GM19240 (cell line): ENCODE results near the gene KCNJ10.
"Not testable (repeated sequence)": the region's sequence is repeated elsewhere in the genome, so short reads cannot be mapped to it uniquely, and the experiment has no call there.

Source experiments
- DNase-seq: peaks from one replicate; pipeline ENCODE4 v3.0.0; 2011; ENCODE audit warnings: low spot score; ENCODE audit not compliant: insufficient read length

KCNJ10 gene

DNA sequence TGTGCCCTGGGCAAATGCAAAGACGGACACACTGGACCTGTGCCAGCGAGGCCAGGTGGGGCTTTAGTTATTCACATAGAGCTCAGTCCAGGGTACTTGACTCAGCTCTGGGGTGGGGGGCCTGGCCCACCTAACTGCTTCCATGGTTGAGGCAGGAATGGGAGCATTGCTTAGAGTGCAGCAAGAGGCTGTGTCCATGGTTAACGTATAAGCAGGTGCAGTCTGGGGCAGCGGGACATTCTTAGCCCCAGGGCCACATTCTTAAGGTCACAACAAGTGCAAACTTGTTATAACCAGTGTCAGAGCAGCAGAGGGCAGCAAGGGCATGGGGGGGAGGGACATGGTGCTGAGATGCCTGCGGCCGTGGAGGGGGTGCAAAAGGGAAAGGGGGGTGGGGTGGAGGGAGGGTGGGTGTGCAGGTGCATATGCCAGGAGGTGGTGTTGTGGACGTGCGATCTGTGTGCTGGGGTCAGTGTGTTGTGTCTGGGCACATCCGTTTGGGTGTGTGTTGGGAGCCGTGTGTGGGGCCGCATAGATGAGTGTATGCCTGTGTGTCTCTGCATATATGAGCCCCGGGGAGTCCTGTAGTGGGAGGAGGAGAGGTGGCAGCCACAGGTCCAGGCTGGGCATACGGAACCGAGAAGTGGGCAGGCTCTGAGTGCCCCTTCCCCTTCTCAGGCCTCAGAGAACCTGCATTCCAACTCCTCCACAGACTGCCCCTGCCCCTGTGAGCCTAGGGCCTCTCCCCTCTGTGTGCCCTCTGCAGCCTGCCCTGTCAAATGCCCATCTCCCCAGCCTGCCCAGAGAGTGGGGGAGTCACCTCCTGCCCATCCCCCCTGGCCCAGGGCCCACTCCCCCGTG is 8.4 kb downstream of the KCNJ10 start:
- DNase-seq, result no peak

DNA sequence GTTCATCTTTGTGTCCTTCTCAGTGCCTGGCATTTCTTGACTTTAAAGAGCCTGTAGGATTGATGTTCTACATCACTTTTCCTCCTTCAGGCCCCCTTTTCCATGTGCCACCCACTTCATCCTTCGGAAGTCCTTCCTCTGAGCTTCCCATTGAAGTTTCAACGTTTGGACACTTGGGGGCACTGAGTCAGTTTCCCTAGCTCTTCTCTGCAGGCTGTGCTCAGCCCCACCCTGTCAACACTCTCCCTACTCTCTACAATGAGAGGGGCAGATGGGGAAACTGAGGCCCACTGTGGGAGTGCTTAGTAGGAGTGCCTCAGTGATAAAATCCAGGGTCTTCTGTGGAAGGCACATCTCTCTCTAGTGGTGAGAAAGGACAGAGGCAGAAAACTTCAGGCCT is 11.9 kb downstream of the KCNJ10 start:
- no peak for DNase-seq

DNA sequence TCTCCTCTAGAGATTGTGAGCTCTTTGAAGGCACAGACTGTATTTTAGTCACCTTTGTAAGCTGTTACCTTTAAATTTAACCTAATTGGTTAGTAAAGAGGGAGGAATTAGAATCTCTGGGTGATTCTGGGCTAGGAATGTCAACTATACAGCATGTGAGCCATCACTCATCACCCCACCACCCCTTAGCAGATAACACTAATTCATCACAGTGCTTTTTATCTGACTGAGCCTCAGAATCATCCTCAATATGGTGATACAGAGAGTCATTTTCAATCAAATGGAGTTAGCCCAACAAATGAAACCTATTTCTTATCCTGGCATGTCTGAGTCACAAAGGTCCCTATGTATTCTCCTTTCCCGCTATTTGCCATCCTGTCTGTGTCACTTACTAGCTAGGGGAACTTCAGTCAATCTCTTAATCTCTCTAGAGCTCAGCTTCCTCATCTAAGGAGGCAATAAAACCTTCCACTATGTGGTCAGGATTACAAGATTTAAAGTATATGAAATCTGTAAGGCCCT is 13.3 kb downstream of the KCNJ10 start:
- no peak for DNase-seq

DNA sequence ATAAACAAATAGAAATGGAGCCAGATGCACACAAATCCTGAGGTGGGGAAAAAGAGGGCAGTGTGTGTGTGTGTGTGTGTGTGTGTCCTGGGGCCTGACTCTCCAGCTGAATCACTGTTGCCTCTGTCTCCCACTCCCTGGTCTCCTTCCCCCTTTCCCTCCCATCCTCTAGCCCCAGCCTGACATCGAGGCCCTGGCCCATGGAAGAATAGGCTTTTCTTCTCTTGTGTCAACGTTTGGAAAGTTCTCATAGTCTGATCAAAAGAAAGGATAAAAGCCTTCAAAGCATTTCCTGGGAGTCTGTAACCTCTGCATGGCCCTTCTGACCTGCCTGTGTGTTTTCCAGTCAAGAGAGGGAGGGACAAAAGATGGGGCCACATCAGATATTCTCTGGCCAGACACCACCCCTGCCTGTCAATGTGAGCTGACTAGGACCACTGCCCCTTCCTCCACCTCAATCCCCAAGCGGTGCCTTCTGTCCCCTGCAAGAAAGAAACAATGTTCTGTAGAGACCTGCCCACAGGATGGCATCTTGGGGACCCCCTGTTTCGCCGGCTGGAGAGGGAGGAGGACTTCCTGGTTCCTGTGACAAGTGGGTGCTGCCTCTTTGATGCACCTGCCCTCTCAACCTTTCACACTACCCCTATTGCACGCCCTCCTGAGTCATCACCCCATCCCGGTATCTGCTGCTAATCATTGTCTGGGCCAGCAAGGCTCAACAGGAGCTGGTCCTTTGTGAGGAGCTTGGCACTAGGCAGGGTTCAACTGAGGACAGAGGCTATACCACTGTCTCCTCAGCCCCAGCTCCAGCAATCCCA is 16.2 kb downstream of the KCNJ10 start:
- no peak for DNase-seq

DNA sequence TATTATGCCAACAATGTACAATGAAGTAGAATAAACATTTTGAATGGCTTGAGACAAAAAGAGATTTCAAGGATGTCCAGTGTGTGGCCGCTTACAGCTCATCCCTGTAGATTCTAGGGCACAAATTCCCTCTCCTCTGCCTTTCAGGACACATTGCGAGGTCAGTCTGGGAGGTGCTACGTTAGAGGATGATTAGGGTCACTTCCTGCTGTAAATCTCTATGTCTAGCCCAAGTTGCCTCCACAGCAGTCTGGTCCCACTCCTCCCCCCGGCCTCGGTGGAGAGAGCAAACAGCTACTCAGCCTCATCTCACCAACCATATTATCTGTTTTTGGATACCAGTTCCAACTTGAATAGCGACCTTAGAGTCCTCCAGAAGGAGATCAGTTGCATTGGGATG is 17.0 kb downstream of the KCNJ10 start:
- DNase-seq, result no peak

DNA sequence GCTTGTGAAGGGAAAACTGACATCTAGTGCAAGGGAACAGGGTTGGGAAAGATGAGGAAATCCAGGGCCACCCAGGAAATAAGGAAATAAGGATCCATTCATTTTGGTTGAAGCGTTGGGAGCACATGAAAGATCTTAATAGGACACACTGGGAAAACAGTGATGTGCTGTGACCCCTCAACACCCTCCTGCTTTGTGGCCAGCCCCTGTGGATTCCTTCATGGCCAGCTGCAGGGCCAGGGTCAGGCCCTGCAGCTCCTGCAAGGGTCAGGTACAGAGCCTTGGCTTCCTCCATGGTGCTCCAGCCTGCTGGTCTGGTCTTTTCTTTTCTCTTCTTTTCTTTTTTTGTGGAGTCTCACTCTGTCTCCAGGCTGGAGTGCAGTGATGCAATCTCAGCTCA is 19.3 kb downstream of the KCNJ10 start:
- no peak for DNase-seq

DNA sequence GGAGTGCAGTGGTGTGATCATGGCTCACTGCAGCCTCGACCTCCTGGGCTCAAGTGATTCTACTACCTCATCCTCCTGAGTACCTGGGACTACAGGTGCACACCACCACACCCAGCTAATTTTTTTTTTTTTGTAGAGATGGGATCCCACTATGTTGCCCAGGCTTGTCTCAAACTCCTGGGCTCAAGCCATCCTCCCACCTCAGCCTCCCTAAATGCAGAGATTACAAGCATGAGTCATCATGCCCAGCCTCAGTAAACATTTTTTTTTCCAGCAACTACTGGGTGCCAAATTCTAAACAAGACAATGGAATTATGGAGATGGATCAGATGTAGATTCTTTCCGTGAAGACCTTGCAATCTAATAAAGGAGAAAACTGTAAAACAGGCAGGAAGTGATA is 19.8 kb downstream of the KCNJ10 start:
- DNase-seq, result not testable (repeated sequence)

DNA sequence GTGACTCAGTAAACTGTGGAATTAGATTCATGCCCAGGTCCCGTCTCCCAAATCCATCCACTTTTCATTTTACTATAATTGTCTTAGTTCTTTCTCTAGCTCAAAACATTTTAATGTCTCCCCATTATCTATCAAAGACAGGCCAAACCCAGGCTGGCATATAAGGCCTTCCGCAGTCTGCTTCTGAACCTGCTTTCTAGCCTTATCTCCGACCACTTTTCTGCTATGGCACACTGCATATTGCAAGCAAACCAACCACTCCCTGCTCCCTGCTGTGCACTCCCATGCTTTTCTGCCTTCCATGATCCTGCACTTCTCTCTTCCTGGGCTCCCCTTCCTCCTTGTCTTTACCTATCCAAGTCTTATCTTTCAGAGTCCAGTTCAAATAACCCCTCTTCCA is 20.9 kb downstream of the KCNJ10 start:
- DNase-seq, result no peak

DNA sequence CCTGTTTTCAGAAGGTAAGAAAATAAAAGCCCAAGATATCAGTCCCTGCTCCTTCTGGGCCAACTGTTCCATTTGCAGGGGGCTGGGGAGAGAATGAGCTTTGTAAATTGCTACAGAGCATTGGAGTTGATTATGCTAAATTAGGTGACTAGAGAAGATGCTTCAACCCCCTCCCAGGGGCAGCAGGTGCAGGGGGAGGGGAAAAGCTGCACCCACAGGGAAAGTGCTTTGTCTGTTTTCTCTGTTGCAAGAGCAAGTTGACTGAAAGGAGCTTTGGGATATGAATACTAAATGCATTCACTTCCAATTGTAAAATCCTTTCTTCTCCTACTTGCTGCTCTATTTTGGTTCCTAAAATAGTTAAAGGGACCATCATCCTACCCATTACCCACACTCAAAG is 21.6 kb downstream of the KCNJ10 start:
- no peak for DNase-seq

DNA sequence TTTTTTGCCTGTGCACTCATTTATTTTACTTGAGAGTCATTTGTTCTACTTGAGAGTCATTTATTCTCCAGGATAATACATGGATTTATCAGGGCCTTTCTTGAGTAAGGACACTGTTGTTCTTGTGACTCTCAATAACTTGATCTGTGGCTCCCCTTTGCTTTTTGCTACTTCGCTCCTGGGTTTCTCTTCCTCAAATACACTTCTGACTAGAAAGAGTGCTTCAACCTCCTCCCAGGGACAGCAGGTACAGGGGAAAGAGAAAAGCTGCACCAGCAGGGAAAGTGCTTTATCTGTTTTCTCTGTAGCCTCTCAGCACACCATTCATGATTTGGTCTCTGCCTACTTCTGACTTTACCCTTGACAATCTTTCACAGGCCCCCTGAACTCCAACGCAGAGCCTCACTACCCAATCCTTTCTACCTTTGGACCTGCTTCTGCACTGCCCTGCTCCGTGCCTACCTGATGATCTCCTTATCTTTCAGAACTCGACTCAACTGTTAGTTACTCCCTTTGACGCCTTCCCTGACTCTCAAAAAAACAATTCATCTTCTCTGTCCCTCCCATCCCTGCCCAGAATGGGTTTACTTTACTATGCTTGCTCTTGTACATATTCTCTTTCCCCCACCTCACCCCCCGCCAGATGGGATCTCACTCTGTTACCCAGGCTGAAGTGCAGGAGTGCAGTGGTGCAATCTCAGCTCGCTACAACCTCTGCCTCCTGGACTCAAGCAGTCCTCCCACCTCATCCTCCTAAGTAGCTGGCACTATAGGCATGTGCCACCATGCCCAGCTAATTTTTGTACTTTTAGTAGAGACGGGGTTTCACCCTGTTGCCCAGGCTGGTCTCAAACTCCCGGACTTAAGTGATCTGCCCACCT is 22.6 kb downstream of the KCNJ10 start:
- DNase-seq, result no peak

DNA sequence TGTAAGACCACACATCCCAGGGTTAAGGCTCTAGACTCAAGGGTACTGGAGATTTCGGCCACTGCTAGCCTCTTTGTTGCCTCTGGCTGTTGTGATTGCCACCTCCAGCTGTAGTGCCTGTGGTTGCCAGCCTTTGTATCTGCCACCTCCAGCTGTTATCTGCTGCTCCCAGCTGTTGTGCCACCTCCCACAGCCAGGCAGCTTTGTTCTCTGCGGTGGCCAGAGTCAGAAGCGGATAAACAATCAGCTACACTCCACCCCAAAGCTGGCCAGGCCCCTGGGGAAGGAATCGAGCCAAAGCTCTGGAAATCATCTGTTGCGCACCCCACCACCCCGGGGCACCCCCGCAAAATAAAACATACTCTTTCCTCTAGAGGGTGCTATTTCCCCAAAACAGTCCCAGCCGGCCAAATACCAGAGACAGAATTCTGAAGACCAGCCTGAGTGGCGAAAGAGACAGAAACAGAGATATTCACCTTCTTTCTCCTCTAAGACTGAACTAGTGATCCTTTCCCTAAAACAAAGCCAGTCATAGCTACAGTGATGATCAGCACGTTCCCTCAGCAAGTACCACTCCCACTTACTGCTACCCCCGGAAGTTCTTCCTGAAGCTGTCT is 23.4 kb downstream of the KCNJ10 start:
- DNase-seq, result peak; percentile 77

DNA sequence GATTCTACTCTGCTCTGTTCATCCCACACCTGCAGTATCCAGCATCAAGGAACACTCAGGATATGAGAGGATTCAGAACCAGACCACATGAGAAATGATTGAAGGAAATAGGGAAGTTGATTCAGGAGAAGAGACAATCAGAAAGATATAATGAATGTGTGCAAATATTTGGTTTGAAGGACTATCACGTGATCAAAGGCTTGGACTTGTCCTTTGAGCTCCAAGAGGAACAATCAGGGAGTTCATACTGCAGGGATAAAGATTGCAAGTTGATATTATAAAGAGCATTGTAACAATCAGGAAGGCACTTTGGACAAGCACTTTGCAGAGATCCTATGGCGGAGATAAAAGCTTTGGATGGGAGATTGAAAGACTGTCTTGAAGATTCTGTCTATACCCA is 24.3 kb downstream of the KCNJ10 start:
- no peak for DNase-seq

DNA sequence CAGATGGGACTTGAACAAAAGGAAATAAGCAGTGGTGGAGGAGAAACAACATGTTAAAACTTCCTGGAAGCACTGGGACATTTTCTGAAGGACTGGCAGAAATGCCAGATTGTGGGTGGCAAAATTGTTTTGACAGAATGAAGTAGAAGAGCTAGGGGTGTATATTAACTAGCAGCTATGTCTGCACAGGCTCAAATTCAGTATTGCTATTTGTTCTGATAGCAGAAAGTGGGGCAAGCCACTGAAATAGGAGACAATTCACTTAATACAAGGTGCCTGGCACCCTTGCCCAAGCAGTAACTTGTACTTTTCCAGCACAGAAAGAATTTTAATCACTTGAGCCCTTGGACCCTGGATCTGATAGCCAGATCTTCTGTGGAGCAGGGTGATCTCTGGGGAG is 26.4 kb downstream of the KCNJ10 start:
- DNase-seq, result no peak

DNA sequence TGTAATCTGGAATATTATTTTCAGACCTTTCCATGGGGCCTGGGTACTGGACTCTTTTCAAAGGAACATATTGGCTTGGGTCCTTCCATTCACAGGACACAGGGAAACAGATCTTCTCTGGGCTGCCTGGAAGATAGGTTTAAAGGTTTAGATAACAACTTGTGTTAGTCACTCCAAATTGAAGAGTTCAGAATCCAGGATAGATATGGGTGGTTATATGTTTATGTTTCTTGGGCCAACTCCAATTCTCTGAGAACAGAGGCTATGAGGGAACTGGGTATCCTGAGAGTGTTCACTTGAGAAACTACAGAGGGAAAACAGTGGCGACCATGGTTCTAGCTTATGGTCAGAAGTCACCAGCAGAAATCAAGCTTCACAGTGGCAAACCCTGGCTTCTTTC is 29.5 kb downstream of the KCNJ10 start:
- DNase-seq, result no peak

DNA sequence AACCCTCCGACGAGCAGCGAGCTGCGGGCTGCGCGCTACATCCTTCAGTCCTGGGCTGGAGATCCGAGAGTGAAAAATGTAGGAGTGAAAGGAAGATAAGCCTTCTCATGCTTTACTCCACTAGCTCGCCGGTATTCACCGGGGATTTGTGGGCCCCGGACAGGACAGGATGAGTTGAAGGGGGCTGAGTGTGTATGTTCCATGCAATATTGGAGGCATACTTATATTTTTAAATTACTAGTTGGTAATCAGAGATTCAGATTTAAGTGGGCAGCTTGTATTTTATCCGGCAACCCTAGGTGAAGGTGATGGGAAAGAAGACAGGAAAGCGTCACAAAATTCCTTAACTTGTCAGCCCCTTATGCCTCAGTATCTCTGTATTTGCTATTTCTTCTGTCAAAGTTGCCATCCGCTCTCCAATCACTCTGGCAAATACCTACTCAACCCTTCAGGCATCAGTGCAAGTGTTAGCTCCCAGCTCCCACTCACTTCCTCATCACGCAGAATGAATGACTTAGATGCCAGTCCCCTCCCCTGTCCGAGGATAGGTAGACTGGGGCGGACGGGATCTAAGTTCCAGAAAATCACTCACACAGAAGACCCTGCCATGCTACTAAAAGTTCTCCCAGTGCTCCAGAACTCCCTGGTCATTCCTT is 37.7 kb downstream of the KCNJ10 start:
- DNase-seq, result no peak

DNA sequence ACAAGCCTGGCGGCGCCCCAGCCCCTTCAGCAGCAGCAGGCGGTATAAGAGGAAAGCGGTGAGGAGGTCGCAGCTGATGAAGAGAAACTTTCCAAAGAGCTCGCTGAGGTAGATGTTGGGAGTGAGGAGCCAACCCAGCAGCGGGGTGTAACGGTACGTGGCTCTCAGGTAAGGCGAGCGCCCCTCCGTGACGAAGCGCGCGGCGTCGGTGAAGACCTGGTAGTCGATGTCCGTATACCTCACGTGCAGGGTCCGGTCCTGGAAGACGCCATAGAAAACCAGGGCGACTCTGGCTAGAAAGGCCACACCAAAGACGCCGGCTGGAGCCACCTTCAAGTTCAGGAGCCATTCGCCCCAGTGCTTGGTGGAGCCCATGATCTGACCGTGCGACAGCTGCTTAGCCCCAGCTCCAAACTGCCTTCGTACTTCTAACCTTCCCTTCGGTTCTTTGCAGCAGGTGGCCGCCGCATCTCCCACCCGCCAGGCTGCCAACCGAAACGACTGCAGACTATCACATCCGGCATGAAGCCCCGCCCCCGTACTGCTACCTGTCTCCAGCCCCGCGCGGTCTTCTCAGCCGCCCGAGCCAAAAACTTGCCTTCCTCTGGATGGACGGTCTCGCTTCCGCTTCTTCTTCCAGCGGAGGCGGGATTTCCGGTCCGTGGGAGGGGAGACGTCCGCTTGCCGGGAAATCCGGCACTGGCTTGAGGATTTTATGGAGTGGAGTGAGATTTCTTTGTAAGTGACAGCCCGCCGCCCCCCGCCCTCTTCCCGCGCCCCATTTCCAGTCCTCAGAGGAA is 38.4 kb downstream of the KCNJ10 start, which contains the start of gene PIGM:
Gene PIGM, minus strand, starts transcription at position 626 of the 800 bp plus-strand sequence. Its CDS starts 251 bp downstream, at position 375.
- peak; percentile 88 for DNase-seq

DNA sequence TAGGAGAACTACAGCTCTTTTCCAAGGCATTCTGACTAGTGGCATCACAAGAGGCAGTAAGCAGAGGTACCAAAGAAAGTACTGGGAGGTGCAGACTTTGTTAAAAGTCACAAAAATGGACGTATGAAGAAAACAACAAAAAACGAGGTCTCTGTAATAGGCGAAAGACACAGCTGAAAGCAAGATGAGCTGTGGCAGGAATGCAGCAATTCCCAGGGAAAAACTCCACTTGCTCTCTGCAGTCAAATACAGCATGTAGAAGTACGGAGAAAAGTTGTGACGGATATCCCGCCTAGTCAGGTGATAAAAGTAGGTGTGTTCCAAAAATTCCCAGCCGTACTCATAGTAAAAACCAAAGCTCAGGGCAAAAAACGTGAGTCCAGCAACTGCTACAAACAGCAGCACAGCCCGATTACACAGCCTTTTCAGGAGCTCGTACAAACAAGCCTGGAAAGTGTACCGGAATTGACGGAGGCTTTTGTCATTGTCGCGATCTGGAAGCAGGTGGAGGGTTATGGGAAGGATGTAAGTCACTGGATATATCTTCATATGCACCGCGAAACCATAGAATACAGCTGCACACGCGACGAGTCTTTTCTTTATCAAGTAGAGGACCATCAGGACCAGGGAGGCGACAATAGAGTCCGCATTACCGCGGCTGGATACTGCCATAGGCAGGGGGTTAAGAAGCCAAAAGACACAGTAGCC is 39.1 kb downstream of the KCNJ10 start:
- DNase-seq, result no peak

DNA sequence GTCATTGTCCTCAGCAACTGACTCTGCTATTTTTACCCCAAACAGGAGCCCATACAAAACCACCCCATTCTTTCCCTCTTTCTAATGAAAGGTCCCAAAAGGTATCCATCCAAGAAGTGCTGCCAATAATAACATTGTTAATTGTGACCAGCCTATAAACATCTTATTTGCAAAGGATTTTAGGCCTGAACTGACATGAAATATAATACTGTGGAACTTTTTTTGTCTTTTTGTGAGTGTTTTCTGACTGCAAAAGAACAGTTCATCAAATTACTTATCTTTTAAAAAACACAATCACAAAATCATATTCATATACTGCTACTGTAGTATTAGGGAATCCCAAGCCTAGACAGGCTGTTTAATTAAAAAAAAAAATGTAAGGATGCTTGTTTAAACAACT is 41.5 kb downstream of the KCNJ10 start:
- DNase-seq, result no peak

DNA sequence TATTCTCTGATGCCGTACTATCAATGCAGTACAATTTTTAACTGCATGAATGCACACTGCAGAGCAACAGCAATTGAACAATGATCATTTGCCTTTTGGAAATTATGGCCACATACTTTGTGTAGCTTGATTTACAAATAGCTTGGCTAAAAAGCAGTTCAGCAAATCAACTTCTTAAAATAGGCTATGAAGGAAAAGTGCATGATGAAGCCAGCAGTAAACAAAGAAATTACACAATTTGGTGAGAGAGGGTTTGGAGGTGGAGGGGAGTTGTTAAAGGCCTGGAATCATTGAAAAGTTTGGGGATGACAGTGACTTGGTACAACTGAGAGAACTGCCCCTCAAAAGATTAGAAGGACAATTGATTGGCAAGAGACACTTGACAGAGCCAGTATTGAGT is 44.6 kb downstream of the KCNJ10 start:
- no peak for DNase-seq
